ENCODE results near the gene PCDHGA4.
"Not testable (repeated sequence)": the region's sequence is repeated elsewhere in the genome, so short reads cannot be mapped to it uniquely, and the experiment has no call there.

Gene PCDHGA4

GRCh38 chr5:141369994-141370848, 15.4 kb downstream of the PCDHGA4 start, which contains the start of gene PCDHGB3:
PCDHGB3 (plus strand) TSS chr5:141370242; CDS start chr5:141370395, 153 bp downstream.
- in situ Hi-C loops (cut with HindIII; ENCODE audit: low pct_ligation_motif_present, low sequenced_read_pairs) = no loop called here
- Histone ChIP-seq H3K27ac (no peak within 1 kb of the TSS), H3K36me3 (replicated peaks) (no peaks in the 10 kb centered on the region), H3K4me3 (ENCODE audit: low read depth, low read length) (peak within 1 kb of the TSS; percentile 40), H3K27me3 (replicated peaks) (peaks cover 3% of the 10 kb centered on the region)
- peak; percentile 68 for TF ChIP-seq CTCF (IDR thresholded peaks at IDR 0.05; ENCODE audit: low read depth, low read length, missing control alignments)
- peak; percentile 58 for DNase-seq

- in situ Hi-C loops (cut with HindIII; ENCODE audit: low pct_ligation_motif_present, low sequenced_read_pairs) = no loop called here
- no peak for TF ChIP-seq CTCF (IDR thresholded peaks at IDR 0.05; ENCODE audit: low read depth, low read length, missing control alignments)
- H3K27ac ChIP-seq = no peak overlapping the region
- no peaks in the 10 kb centered on the region for H3K36me3 ChIP-seq (replicated peaks)
- no peak for DNase-seq
- no peaks in the 10 kb centered on the region for H3K27me3 ChIP-seq (replicated peaks)
- H3K4me3 ChIP-seq (ENCODE audit: low read depth, low read length) = no peak overlapping the region
Measured at GRCh38 chr5:141371572-141372475, 17.0 kb downstream of the PCDHGA4 start.

- H3K27ac ChIP-seq = no peak within 1 kb of the TSS
- in situ Hi-C loops (cut with HindIII; ENCODE audit: low pct_ligation_motif_present, low sequenced_read_pairs) = no loop called here
- DNase-seq = no peak
- TF ChIP-seq CTCF (IDR thresholded peaks at IDR 0.05; ENCODE audit: low read depth, low read length, missing control alignments) = peak; percentile 58
- peak within 1 kb of the TSS; percentile 43 for H3K4me3 ChIP-seq (ENCODE audit: low read depth, low read length)
- H3K27me3 ChIP-seq (replicated peaks) = no peaks in the 10 kb centered on the region
- H3K36me3 ChIP-seq (replicated peaks) = no peaks in the 10 kb centered on the region
Measured at GRCh38 chr5:141373673-141374317, 19.0 kb downstream of the PCDHGA4 start, which contains the start of gene PCDHGA6. PCDHGA6 (plus strand) TSS chr5:141373891; CDS start chr5:141374084, 193 bp downstream.

GRCh38 chr5:141374627-141375026, 19.8 kb downstream of the PCDHGA4 start:
- no peak overlapping the region for H3K27ac ChIP-seq
- no peak for DNase-seq
- H3K4me3 ChIP-seq (ENCODE audit: low read depth, low read length) = no peak overlapping the region
- no peak for TF ChIP-seq CTCF (IDR thresholded peaks at IDR 0.05; ENCODE audit: low read depth, low read length, missing control alignments)
- in situ Hi-C loops (cut with HindIII; ENCODE audit: low pct_ligation_motif_present, low sequenced_read_pairs) = no loop called here
- no peaks in the 10 kb centered on the region for H3K27me3 ChIP-seq (replicated peaks)
- no peaks in the 10 kb centered on the region for H3K36me3 ChIP-seq (replicated peaks)

- H3K27ac ChIP-seq; H3K4me3 ChIP-seq (ENCODE audit: low read depth, low read length); H3K27me3 ChIP-seq (replicated peaks); in situ Hi-C loops (cut with HindIII; ENCODE audit: low pct_ligation_motif_present, low sequenced_read_pairs); H3K36me3 ChIP-seq (replicated peaks); DNase-seq: not testable (repeated sequence)
Measured at GRCh38 chr5:141375444-141376155, 20.8 kb downstream of the PCDHGA4 start.

All from brain microvascular endothelial cell (primary cell).